Kasumi-1 (cell line): ENCODE data around the gene PWWP3B.
"Not testable (repeated sequence)": the region's sequence is repeated elsewhere in the genome, so short reads cannot be mapped to it uniquely, and the experiment has no call there.

Experiments
- DNase-seq, 2 experiments: peaks; one replicate each; lab custom pipeline; 2025; lab: John Stamatoyannopoulos, UW

PWWP3B gene

DNA sequence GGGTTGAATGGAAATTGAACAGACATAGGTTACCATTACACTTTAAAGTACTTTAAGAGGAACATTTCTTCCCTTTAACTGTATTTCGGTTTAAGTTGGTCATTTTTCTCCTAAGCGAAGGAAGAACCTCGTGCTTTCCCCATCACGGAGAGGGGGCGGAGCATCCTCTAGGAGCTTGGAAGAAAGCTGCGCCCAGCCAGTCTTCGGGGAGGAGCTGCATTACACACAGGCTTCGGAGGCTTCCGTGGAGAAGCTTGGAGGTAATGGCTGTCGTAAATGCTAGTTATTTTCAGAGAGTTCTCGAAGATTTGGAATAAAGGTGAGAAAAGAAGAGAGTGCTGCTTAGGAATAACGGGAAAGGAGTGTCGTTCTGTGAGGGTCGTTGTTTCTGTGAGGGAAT, at the start of gene PWWP3B:
Gene PWWP3B (plus strand): TSS at position 199 of the 400 bp plus-strand sequence. CDS start 37,128 bp downstream, outside the sequence.
- DNase-seq: no peak

- DNase-seq: no peak
Measured at GRCh38 chrX:106139048-106139447, 29.1 kb upstream of the PWWP3B start.

DNA sequence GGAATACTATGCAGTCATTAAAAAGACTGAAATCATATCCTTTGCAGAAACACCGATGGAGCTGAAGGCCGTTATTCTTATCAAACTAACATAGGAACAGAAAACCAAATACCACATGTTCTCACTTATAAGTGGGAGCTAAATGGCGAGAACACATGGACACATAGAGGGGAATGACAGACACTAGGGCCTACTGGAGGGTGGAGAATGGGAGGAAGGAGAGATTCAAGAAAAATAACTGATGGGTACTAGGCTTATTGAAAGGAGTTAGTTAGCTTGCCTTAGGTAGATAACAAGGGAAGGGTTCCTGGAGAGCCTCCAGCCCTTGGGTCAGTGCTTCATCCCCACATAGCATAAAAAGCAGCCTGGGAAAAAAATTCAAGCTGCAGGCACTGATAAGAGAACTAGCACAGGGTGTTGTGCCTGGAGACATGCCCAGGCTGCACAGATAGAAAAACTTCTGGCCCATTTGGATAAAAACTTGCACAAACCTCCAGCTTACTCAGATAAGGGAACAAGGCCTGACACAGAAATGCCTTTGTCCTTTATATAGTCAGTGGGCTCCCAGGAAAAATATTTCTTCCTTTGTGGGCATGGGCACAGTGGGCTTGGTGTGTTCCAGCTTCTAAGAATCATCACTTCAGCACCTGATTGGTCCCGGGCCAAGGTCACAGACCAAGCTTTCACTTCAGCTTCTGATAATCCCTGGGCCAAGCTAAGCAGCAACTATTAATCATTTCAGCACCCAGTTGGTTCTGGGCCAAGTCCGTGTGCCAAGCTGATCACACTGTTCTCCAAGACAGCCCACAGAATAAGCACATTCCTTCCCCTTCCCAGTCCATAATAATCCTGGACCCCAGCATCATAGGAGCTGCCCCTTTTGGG, 23.1 kb upstream of the PWWP3B start:
- no peak for DNase-seq

DNA sequence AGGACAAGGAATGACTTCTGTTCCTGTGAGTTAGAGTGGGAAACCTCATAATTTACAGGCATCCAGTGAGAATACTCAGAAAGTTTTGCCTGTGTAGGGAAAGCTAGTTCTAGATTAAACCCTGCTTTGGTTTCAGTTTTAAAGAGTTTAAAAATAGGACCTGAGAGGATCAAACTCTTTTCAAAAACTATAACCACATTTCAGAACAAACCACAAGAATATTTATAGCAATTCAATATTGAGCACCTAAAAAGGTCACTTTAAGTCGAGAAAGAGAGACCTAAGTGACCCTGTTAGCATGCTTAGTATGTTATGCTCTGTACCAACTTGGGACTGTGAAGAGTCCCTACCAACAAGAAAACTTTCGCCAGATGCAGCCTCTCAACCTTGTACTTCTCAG, 17.4 kb upstream of the PWWP3B start:
- DNase-seq: no peak

- no peak for DNase-seq
Measured at GRCh38 chrX:106159861-106160282, 8.2 kb upstream of the PWWP3B start.

DNA sequence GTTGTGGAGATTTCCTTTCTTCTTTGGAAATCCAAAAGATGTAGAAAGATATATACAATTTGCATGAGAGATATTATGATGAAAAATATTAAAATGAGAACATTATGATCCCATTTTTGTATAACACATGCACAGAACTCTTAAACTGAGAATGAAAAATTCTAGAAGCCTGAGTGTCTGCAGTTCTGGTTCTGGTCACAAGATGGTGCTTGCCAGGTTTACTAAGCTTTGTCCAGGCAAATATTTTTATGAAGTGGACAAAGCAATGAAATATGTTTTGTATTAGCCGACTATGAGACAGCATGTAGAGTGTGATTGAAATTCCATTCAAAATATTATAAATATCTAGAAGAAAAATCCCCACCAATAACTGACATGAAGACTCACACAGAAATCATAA, 2.2 kb downstream of the PWWP3B start:
- DNase-seq: peak in 1 of 2 experiments; percentile 9

DNA sequence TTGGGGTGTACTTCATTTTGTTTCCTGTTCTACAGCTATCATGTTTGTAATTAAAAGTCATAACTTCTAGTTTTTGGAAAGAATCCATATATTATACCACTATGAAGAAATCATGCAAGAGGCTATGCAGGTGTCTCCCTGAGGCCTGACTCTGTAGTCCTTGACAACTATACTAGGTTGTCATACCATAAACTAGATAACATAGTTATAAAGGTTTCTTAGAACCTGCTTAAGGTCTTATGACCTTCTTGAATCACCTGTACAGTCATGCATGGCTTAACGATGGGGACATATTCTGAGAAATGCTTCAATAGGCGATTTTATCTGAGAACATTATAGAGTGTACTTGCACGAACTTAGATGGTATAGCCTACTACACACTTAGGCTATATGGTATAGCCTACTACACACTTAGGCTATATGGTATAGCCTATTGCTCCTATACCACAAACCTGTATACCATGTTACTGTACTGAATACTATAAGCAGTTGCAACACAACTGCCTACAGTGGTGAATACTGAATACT, 3.3 kb downstream of the PWWP3B start:
- no peak for DNase-seq

- no peak for DNase-seq
Measured at GRCh38 chrX:106177106-106177981, 9.2 kb downstream of the PWWP3B start.

GRCh38 chrX:106177982-106178321, 9.8 kb downstream of the PWWP3B start:
- DNase-seq: no peak

GRCh38 chrX:106178826-106179225, 10.7 kb downstream of the PWWP3B start:
- DNase-seq: no peak

- not testable (repeated sequence) for DNase-seq
Measured at GRCh38 chrX:106183685-106184084, 15.6 kb downstream of the PWWP3B start.

DNA sequence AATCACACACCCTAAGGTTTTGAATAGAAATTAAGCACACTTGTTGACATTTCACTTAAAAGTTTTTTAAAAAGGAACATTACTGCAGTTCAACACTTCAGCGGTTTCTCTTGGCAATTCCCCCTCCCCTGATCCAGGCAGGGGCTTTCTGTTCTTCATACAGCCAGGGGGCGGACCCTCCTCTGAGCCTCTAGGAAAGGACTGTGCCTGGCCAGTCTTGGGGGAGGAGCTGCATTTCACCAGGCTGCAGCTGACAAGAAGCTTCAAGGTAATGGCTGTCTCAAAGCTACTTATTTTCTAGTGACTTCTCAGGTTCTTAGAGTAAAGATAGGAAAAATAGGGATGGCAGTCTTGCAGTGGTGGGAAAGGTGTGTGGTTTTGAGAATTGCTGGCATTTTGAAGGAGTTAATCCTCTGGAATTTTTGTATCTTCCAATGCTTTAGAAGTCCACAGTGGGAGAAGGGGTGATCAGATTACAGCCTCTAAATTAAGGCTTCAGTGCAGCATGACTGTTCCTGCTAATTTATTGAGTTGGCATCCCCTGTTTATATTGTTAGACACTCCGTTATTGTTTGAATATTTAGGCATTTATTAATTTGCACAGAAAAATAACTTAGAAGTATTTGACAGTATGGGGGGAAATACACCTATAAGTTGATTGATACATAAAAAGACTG, 33.5 kb downstream of the PWWP3B start:
- no peak for DNase-seq

- peak in 1 of 2 experiments; percentile 2 for DNase-seq
Measured at GRCh38 chrX:106203315-106203714, 35.2 kb downstream of the PWWP3B start.

DNA sequence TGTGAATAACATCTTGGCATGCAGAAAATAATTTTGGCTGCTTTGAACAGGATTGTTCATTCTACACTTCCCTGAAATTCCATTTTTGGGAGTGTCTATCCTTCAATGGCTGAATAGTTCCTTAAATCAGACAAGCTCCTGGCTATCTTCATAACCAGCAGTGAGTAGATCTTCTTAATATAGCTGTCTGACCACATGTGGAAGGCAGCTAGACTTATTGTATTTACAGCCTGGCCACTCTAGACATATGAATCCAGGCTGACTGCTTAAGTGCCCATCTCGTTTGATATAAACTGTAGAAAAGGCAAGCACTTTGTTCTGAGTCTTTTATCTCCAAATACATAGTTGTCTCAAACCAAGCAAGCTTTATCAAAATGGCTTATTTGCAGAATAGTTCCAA, 40.0 kb downstream of the PWWP3B start:
- DNase-seq: no peak
